Osteocyte (in vitro differentiated cells): ENCODE data around the gene FUT6. TPM values are rescaled to one million over a fixed set of nuclear protein-coding genes. Genes with fewer than 3 reads are reported as not detected.
A peak's percentile ranks its signal among the peaks of the same experiment; 100 is the strongest.

Source experiments
- DNase-seq: peaks from one replicate; pipeline ENCODE4 v3.0.0; 2021; ENCODE audit warnings: mixed read lengths; ENCODE audit not compliant: unreplicated experiment; ENCODE audit errors: extremely low spot score
- H3K27ac Mint-ChIP-seq: one replicate; pipeline ENCODE4 v1.8.0; 2021; ENCODE audit warnings: mild to moderate bottlenecking, mixed read lengths; ENCODE audit not compliant: unreplicated experiment
- H3K27me3 Mint-ChIP-seq: one replicate; pipeline ENCODE4 v1.8.0; 2021; ENCODE audit warnings: mixed read lengths; ENCODE audit not compliant: unreplicated experiment
- H3K36me3 Mint-ChIP-seq: one replicate; pipeline ENCODE4 v1.8.0; 2021; ENCODE audit warnings: mixed read lengths; ENCODE audit not compliant: unreplicated experiment
- H3K4me1 Mint-ChIP-seq: one replicate; pipeline ENCODE4 v1.8.0; 2021; ENCODE audit warnings: mixed read lengths; ENCODE audit not compliant: unreplicated experiment
- H3K4me3 Mint-ChIP-seq: one replicate; pipeline ENCODE4 v1.8.0; 2021; ENCODE audit warnings: mild to moderate bottlenecking, moderate library complexity, mixed read lengths; ENCODE audit not compliant: unreplicated experiment
- H3K9me3 Mint-ChIP-seq: one replicate; pipeline ENCODE4 v1.8.0; 2021; ENCODE audit warnings: mixed read lengths; ENCODE audit not compliant: unreplicated experiment
- total RNA-seq: library from RNA; stranded (reverse); gene quantifications from 2 replicates; pipeline ENCODE4 v1.2.1, GENCODE V29; 2021
- TF ChIP-seq, protein P1 (sequence below): fragments of 200-600 bp; sonication (generic); IDR thresholded peaks from 2 replicates; pipeline ENCODE4 v1.5.0; 2021; ENCODE audit warnings: antibody characterized with exemption, mild to moderate bottlenecking, moderate library complexity

Gene FUT6
- total RNA-seq, 1 donor from 2014 or later = not detected

DNA sequence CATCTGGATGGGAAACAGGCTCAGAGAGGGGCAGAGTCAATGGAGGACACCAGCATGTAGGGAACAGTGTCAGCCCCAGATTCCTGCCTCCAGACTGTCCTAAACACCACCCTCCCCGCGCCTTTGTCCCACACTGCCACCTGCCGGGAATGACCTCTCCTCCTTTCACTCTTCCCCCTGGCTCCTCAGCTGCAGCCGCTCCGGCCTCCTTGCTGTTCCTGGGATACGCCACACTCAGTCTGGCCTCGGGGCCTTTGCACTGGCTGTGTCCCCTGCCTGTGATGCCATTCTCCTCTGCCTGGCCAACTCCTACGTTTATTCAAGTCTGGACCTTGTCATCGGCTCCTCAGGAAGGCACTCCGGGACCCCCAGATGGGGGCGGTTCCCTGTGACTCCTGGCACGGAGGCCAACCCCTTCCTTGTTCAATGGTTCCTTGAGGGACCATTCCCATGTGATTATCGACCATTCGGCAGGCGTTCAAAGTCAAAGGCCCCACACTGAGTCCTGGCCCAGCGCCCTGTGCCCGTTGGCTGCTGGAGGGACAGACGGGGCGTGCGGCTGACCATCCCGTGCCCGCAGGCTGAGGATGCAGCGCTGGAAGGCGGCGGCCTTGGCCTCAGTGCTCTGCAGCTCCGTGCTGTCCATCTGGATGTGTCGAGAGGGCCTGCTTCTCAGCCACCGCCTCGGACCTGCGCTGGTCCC lies 15.8 kb downstream of the FUT6 start:
- Mint-ChIP-seq H3K4me3 (no peak overlapping the region), H3K27ac (no peak overlapping the region), H3K9me3 (no peaks in the 10 kb centered on the region), H3K27me3 (peaks cover 2% of the 10 kb centered on the region), H3K4me1 (peaks cover 8% of the 10 kb centered on the region), H3K36me3 (no peaks in the 10 kb centered on the region)
- no peak for DNase-seq
- TF ChIP-seq, protein P1, sequence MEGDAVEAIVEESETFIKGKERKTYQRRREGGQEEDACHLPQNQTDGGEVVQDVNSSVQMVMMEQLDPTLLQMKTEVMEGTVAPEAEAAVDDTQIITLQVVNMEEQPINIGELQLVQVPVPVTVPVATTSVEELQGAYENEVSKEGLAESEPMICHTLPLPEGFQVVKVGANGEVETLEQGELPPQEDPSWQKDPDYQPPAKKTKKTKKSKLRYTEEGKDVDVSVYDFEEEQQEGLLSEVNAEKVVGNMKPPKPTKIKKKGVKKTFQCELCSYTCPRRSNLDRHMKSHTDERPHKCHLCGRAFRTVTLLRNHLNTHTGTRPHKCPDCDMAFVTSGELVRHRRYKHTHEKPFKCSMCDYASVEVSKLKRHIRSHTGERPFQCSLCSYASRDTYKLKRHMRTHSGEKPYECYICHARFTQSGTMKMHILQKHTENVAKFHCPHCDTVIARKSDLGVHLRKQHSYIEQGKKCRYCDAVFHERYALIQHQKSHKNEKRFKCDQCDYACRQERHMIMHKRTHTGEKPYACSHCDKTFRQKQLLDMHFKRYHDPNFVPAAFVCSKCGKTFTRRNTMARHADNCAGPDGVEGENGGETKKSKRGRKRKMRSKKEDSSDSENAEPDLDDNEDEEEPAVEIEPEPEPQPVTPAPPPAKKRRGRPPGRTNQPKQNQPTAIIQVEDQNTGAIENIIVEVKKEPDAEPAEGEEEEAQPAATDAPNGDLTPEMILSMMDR = peak; percentile 16

DNA sequence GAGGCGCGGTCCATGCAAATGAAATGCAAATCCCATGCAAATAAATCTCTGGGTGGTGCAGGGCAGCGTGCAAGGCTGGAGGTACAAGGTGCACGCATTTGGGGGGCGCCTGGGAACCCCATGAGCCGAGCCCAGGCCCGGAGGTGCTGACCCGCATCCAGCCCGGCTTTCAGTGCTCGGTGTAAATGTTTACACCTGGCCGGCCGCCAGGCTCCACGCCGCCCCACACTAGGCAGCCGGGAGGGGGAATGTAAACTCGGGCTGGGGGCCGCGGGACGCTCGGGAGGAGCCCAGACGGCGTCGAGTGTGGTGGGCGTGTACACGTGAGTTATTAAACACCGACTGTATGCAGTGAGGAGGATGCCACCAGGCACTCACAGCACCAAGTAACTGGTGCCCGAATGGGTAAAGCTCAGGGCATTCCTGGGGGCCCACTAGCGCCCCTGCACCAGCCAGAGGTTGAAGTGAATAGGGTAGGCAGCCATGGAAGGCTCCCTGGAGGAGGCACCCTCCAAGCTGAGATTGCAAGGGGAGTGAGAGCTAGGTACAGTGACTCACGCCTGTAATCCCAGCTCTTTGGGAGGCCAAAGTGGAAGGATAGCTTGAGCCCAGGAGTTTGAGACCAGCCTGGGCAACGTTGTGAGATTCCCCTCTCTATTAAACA lies 17.2 kb downstream of the FUT6 start:
- DNase-seq = no peak

DNA sequence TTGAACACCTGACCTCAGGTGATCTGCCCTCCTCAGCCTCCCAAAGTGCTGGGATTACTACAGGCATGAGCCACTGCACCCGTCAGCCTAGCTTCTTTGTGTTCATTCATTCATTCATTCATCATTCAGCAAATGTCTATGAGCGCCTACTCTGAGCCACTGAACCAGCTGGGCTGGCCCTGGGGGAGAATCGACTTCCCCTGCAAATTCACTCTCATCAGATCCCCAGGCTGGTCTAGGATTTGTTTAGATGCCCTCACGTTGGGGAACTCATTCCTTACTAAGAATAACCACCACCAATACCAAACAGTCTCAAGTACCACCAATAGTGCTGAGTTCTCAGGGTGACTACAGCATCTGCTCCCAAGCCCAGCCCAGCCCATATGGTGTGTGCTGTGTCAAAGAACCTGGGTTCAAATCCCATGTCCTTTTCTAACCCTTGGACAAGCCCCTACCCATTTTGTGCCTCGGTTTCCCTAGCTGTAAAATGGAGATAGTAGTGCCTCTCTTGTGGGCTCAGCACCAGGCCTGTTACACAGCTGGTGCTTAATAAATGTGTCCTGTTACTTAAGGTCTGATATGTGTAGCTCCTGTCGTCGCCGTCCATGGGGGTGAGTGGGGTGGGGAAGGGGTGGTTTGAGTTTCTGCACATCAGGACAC lies 17.9 kb downstream of the FUT6 start:
- no peaks in the 10 kb centered on the region for H3K36me3 Mint-ChIP-seq
- DNase-seq = no peak
- no peak overlapping the region for H3K4me3 Mint-ChIP-seq
- no peaks in the 10 kb centered on the region for H3K9me3 Mint-ChIP-seq
- TF ChIP-seq, protein P1 = no peak
- H3K4me1 Mint-ChIP-seq = no peaks in the 10 kb centered on the region
- H3K27me3 Mint-ChIP-seq = peaks cover 16% of the 10 kb centered on the region
- H3K27ac Mint-ChIP-seq = no peak overlapping the region

More for the DNA sequence above, 17.2 kb downstream of the FUT6 start:
- no peak overlapping the region for H3K27ac Mint-ChIP-seq
- no peak overlapping the region for H3K4me3 Mint-ChIP-seq
- peaks cover 5% of the 10 kb centered on the region for H3K4me1 Mint-ChIP-seq
- no peaks in the 10 kb centered on the region for H3K9me3 Mint-ChIP-seq
- no peaks in the 10 kb centered on the region for H3K36me3 Mint-ChIP-seq
- TF ChIP-seq, protein P1 = no peak
- peaks cover 9% of the 10 kb centered on the region for H3K27me3 Mint-ChIP-seq

DNA sequence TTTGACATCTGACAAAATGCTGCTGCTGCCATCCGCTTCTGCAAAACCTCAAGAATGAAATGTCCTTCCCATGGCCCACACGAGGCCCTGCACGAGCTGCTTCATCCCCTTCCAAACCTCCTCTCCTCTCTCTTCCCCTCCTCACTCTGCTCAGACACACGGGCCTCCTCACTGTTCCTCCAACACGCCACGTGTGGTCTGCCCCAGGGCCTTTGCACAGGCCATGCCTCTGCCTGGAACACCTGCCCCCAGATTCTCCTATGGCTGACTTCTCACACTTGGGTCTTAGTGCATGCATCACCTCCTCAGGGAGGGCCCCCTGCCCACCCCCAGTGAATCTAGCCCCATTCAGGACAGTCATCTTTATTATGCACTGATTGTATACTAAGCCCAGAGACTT lies 18.7 kb downstream of the FUT6 start:
- H3K36me3 Mint-ChIP-seq = no peaks in the 10 kb centered on the region
- TF ChIP-seq, protein P1 = no peak
- peaks cover 18% of the 10 kb centered on the region for H3K27me3 Mint-ChIP-seq
- no peaks in the 10 kb centered on the region for H3K4me1 Mint-ChIP-seq
- no peaks in the 10 kb centered on the region for H3K9me3 Mint-ChIP-seq
- no peak overlapping the region for H3K4me3 Mint-ChIP-seq
- no peak for DNase-seq
- H3K27ac Mint-ChIP-seq = no peak overlapping the region

DNA sequence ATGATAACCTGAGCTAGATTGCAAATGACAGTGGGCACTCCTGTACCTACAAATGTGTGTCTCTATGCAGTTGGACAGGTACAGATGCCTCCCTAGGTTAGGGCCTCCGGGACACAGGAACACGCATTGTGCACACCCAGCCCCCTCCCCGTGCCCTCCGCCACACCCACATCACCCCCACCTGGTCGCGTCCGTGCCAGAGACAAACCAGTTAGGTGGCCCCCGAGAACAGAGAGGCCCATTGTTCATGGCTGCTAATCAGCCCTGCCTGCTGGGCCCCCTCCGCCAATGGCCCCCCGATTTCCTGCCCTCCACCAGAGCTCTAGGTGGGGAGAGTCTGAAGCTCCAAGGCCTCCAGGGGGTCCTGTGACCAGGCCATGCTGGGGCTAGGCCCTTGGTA lies 20.9 kb downstream of the FUT6 start:
- no peaks in the 10 kb centered on the region for H3K9me3 Mint-ChIP-seq
- TF ChIP-seq, protein P1 = no peak
- H3K27ac Mint-ChIP-seq = no peak overlapping the region
- H3K4me1 Mint-ChIP-seq = no peaks in the 10 kb centered on the region
- peaks cover 23% of the 10 kb centered on the region for H3K27me3 Mint-ChIP-seq
- H3K36me3 Mint-ChIP-seq = no peaks in the 10 kb centered on the region
- no peak overlapping the region for H3K4me3 Mint-ChIP-seq
- no peak for DNase-seq
